OCI-LY3 (cell line): Measurements from ENCODE around the gene PRKRA.

ENCODE experiments used
- H2AFZ ChIP-seq: fragments of 200-600, 300-600 bp; shearing (Covaris generic); 2 replicates; pipeline ENCODE4 v1.6.0; 2014; ENCODE audit warnings: antibody characterized with exemption, low read depth, low read length
- H3K27ac ChIP-seq: fragments of 200-600, 300-600 bp; sonication (generic); 2 replicates; pipeline ENCODE4 v1.5.1; 2014; ENCODE audit warnings: mild to moderate bottlenecking, low read length, moderate library complexity, mixed read lengths
- H3K27me3 ChIP-seq: fragments of 200-600, 300-600 bp; sonication (generic); 2 replicates; pipeline ENCODE4 v1.6.1; 2014; ENCODE audit warnings: low read depth, low read length, mixed read lengths
- H3K36me3 ChIP-seq: fragments of 200-600, 300-600 bp; sonication (generic); replicated peaks from 2 replicates; pipeline ENCODE3; 2014; ENCODE audit warnings: low read depth, low read length, mixed read lengths
- H3K4me1 ChIP-seq: fragments of 300-600, 200-600 bp; sonication (generic); 2 replicates; pipeline ENCODE4 v1.6.1; 2014; ENCODE audit warnings: low read length, mixed read lengths
- H3K4me2 ChIP-seq: fragments of 200-600, 300-600 bp; sonication (generic); 2 replicates; pipeline ENCODE4 v1.6.1; 2014; ENCODE audit warnings: low read length, mixed read lengths
- H3K4me3 ChIP-seq: fragments of 300-600, 200-600 bp; sonication (generic); 2 replicates; pipeline ENCODE4 v1.5.1; 2014; ENCODE audit warnings: antibody characterized with exemption, mild to moderate bottlenecking, low read length, moderate library complexity
- H3K79me2 ChIP-seq: fragments of 300-600, 200-600 bp; shearing (Covaris generic); 2 replicates; pipeline ENCODE4 v1.6.1; 2014; ENCODE audit warnings: mild to moderate bottlenecking, low read length, mixed read lengths
- H3K9ac ChIP-seq: fragments of 300-600, 200-600 bp; shearing (Covaris generic); 2 replicates; pipeline ENCODE4 v1.6.0; 2014; ENCODE audit warnings: mild to moderate bottlenecking, low read length, moderate library complexity
- H3K9me3 ChIP-seq: fragments of 200-600, 300-600 bp; shearing (Covaris generic); 2 replicates; pipeline ENCODE4 v1.6.1; 2014; ENCODE audit warnings: low read length, mixed read lengths; ENCODE audit not compliant: insufficient read depth
- H4K20me1 ChIP-seq: fragments of 200-600, 300-600 bp; sonication (generic); 2 replicates; pipeline ENCODE4 v1.6.1; 2016; ENCODE audit warnings: low read length, mixed read lengths; ENCODE audit not compliant: insufficient read depth
- EZH2phosphoT487 ChIP-seq: fragments of 200-600 bp; shearing (Covaris generic); IDR thresholded peaks from 2 replicates; pipeline ENCODE4 v1.6.1; 2018; ENCODE audit warnings: antibody characterized with exemption, mixed run types, low read depth
- TF ChIP-seq, protein P1 (sequence below): fragments of 200-600, 300-600 bp; sonication (generic); IDR thresholded peaks from 2 replicates; pipeline ENCODE4 v1.5.1; 2014; ENCODE audit warnings: antibody characterized with exemption, low read length, low read depth

PRKRA gene

DNA sequence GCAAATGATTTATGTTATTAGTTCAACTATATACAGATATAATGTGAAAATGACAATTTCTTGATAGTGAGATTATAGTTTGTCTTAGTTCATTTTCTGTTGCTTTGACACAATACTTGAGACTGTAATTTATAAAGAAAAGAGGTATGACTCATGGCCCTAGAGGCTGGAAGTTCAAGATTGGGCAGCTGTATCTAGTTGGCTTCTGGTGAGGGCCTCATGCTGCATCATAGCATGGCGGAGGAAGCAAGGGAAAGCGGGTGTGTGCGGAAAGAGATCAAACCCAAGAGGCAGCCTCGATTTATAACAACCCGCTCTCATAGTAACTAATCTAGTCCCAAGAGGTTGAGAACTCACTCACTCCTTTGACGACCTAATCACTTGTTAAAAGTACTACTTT lies 40.6 kb upstream of the PRKRA start:
- no peak overlapping the region for H2AFZ ChIP-seq
- TF ChIP-seq, protein P1, sequence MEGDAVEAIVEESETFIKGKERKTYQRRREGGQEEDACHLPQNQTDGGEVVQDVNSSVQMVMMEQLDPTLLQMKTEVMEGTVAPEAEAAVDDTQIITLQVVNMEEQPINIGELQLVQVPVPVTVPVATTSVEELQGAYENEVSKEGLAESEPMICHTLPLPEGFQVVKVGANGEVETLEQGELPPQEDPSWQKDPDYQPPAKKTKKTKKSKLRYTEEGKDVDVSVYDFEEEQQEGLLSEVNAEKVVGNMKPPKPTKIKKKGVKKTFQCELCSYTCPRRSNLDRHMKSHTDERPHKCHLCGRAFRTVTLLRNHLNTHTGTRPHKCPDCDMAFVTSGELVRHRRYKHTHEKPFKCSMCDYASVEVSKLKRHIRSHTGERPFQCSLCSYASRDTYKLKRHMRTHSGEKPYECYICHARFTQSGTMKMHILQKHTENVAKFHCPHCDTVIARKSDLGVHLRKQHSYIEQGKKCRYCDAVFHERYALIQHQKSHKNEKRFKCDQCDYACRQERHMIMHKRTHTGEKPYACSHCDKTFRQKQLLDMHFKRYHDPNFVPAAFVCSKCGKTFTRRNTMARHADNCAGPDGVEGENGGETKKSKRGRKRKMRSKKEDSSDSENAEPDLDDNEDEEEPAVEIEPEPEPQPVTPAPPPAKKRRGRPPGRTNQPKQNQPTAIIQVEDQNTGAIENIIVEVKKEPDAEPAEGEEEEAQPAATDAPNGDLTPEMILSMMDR = no peak
- no peak for TF ChIP-seq EZH2phosphoT487
- H4K20me1 ChIP-seq = peaks cover 6% of the 10 kb centered on the region; the same call in 1 of the 2 replicates
- H3K79me2 ChIP-seq = no peaks in the 10 kb centered on the region; the same call in 1 of the 2 replicates
- peaks cover 37% of the 10 kb centered on the region for H3K36me3 ChIP-seq
- H3K4me1 ChIP-seq = peaks cover 7% of the 10 kb centered on the region
- no peaks in the 10 kb centered on the region for H3K9me3 ChIP-seq
- H3K27ac ChIP-seq = no peak overlapping the region
- no peak overlapping the region for H3K4me3 ChIP-seq
- H3K4me2 ChIP-seq = no peak overlapping the region
- no peak overlapping the region for H3K9ac ChIP-seq
- H3K27me3 ChIP-seq = no peaks in the 10 kb centered on the region

DNA sequence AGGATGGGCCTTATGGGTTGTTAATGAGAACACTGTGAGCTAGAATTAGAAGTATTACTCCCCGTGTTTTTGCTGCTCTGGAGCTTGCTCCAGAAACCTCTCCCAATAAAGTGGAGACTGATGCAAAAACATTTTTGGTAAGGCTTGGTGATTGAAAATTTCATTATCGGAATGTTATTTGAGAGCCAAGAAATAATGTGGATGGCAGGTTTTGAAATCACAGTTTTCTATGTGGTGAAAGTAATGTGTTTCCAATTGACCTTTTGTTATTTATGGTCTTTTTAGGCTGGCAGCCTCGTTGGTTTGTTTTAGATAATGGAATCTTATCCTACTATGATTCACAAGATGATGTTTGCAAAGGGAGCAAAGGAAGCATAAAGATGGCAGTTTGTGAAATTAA lies 34.4 kb upstream of the PRKRA start:
- Histone ChIP-seq H3K79me2 (peaks cover 49% of the 10 kb centered on the region), H3K27me3 (no peaks in the 10 kb centered on the region), H3K9me3 (no peaks in the 10 kb centered on the region), H3K36me3 (peaks cover 20% of the 10 kb centered on the region), H2AFZ (no peak overlapping the region), H3K4me1 (peaks cover 19% of the 10 kb centered on the region), H3K27ac (no peak overlapping the region), H3K4me2 (no peak overlapping the region), H4K20me1 (peaks cover 38% of the 10 kb centered on the region), H3K4me3 (no peak overlapping the region), H3K9ac (no peak overlapping the region)
- TF ChIP-seq, protein P1 = no peak
- no peak for TF ChIP-seq EZH2phosphoT487

DNA sequence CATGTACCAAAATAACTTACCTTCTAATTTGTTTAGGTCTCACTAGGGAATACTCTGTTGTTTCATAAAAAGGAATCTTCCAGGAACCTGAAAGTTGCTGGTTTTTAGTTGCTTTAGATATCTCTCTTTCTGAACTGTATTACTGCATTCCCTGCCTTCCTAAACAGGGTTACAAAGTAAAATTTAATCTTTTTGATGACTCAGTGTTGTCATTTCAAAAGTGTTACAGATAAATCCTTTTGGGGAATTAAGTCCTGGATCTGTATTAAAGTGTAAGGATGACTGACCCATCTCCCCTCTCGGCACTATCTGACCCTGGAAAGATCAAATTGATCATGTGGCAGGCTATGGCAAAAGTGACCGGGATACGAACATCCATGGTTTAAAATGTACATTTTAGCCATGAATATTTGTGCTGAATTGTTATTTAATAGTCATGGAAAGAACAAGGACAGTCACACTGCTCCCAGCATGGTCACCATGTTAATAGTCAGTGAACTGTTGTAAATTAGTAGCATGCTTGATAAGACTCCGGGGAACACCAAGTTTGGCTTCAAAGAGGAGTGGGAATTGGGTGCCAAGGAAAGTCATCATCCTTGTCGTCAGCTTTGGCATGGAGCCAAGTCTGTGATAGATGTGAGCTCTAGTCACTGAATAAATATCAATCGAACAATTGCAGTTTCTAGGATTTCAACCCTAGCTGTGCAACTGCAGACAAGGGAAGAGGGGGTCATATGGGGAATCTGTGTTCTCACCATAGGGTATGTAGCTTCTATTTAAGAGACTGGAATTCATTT lies 33.5 kb upstream of the PRKRA start:
- Histone ChIP-seq H3K4me1 (peaks cover 23% of the 10 kb centered on the region), H4K20me1 (peaks cover 32% of the 10 kb centered on the region), H3K4me3 (no peak overlapping the region), H2AFZ (no peak overlapping the region), H3K36me3 (peaks cover 11% of the 10 kb centered on the region), H3K4me2 (no peak overlapping the region), H3K9ac (no peak overlapping the region), H3K9me3 (no peaks in the 10 kb centered on the region), H3K27me3 (no peaks in the 10 kb centered on the region), H3K27ac (no peak overlapping the region), H3K79me2 (peaks cover 49% of the 10 kb centered on the region)
- TF ChIP-seq, protein P1 = no peak
- no peak for TF ChIP-seq EZH2phosphoT487

DNA sequence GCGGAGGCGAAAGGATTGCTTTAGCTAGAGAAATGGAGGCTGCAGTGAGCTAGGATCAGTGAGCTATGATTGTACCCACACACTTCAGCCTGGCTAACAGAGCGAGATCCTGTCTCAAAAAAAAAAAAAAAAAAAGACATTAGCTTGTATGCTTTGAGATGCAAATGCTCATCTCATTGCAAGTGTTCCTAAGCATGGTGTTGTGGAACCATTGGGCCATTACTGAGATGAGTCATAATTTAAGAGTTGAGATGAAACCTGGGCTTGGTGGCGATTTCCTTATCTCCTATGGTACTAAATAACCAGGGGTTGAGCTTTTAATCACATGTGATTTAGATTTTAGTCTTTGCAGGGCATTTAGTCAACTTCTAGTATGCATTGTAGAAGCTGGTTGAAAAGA lies 31.5 kb upstream of the PRKRA start:
- peaks cover 10% of the 10 kb centered on the region for H3K36me3 ChIP-seq
- H3K9ac ChIP-seq = no peak overlapping the region
- no peaks in the 10 kb centered on the region for H3K27me3 ChIP-seq
- no peaks in the 10 kb centered on the region for H3K9me3 ChIP-seq
- H3K27ac ChIP-seq = peak overlapping the region; percentile 6; the same call in 1 of the 2 replicates
- peaks cover 53% of the 10 kb centered on the region for H3K79me2 ChIP-seq
- H3K4me1 ChIP-seq = peaks cover 29% of the 10 kb centered on the region
- peak overlapping the region; percentile 91 for H3K4me2 ChIP-seq
- no peak for TF ChIP-seq EZH2phosphoT487
- TF ChIP-seq, protein P1 = no peak
- peak overlapping the region; percentile 97 for H3K4me3 ChIP-seq
- H2AFZ ChIP-seq = no peak overlapping the region
- peaks cover 32% of the 10 kb centered on the region for H4K20me1 ChIP-seq
